ENCODE measurements around the gene PDCD1.

PDCD1 gene

GRCh38 chr2:241864168-241864849 lies 5.6 kb upstream of the PDCD1 start:
- FAIRE-seq: no peak

- FAIRE-seq: no peak
Observed at GRCh38 chr2:241863536-241863954, 4.9 kb upstream of the PDCD1 start.

- FAIRE-seq: no peak
Observed at GRCh38 chr2:241862775-241863535, 4.3 kb upstream of the PDCD1 start.

GRCh38 chr2:241862093-241862492 lies 3.4 kb upstream of the PDCD1 start:
- no peak for FAIRE-seq

GRCh38 chr2:241861264-241861663 lies 2.6 kb upstream of the PDCD1 start:
- FAIRE-seq: no peak

- no peak for FAIRE-seq
Observed at GRCh38 chr2:241860184-241861078, 1.7 kb upstream of the PDCD1 start.

- no peak for FAIRE-seq
Observed at GRCh38 chr2:241859436-241860183, 916 bp upstream of the PDCD1 start.

GRCh38 chr2:241859017-241859435 lies 332 bp upstream of the PDCD1 start:
- no peak for FAIRE-seq

GRCh38 chr2:241857572-241858121 lies 1.0 kb downstream of the PDCD1 start:
- no peak for FAIRE-seq

- no peak for FAIRE-seq
Observed at GRCh38 chr2:241857041-241857541, 1.6 kb downstream of the PDCD1 start.

GRCh38 chr2:241855888-241856422 lies 2.7 kb downstream of the PDCD1 start:
- FAIRE-seq: no peak

- no peak for FAIRE-seq
Observed at GRCh38 chr2:241855245-241855887, 3.3 kb downstream of the PDCD1 start.

GRCh38 chr2:241854342-241855244 lies 4.1 kb downstream of the PDCD1 start:
- no peak for FAIRE-seq

GRCh38 chr2:241853651-241854341 lies 4.9 kb downstream of the PDCD1 start:
- no peak for FAIRE-seq

- no peak for FAIRE-seq
Observed at GRCh38 chr2:241852981-241853631, 5.6 kb downstream of the PDCD1 start.

- FAIRE-seq: no peak
Observed at GRCh38 chr2:241852116-241852980, 6.3 kb downstream of the PDCD1 start.

- FAIRE-seq: no peak
Observed at GRCh38 chr2:241851325-241852115, 7.2 kb downstream of the PDCD1 start.
